ENCODE data around the gene PODXL. TPM values are rescaled to one million over a fixed set of nuclear protein-coding genes. Genes with fewer than 3 reads are reported as not detected.
A peak's percentile ranks its signal among the peaks of the same experiment; 100 is the strongest.

Gene PODXL
- total RNA-seq: 10 to 100 TPM; 13.2 to 40.2 (median 26.6) TPM

GRCh38 chr7:131556053-131556908, at the start of gene PODXL:
Gene PODXL (minus strand): TSS chr7:131556628. CDS start chr7:131556359, 269 bp downstream.
- peak within 1 kb of the TSS; percentile 66 to 81 for H3K4me3 ChIP-seq
- no CpG with 5 or more reads among the region's 112 CpGs for WGBS, 2 donors (ENCODE audit: low coverage in 1 of 2)
- peaks cover 0 to 34% (median 13%) of the 10 kb centered on the region in 3 donors for H3K4me1 ChIP-seq
- peak; percentile 93 for ATAC-seq
- no peaks in the 10 kb centered on the region for H3K9me3 ChIP-seq
- no peaks in the 10 kb centered on the region for H3K36me3 ChIP-seq
- no peak for TF ChIP-seq POLR2AphosphoS5 (IDR thresholded peaks at IDR 0.05)
- TF ChIP-seq EP300 (IDR thresholded peaks at IDR 0.05): no peak
- TF ChIP-seq CTCF (IDR thresholded peaks at IDR 0.05): peak in 2 of 4 experiments; percentile 12 to 24
- peak in 1 of 2 donors; percentile 15 for TF ChIP-seq POLR2A (IDR thresholded peaks at IDR 0.05)
- no peaks in the 10 kb centered on the region for H3K27me3 ChIP-seq
- H3K27ac ChIP-seq: peak within 1 kb of the TSS in 3 of 4 donors; percentile 65 to 83 (median 69)

GRCh38 chr7:131605280-131605878, 49.0 kb upstream of the PODXL start:
- H3K4me1 ChIP-seq: no peaks in the 10 kb centered on the region
- 26 to 49% methylated on average over 5 of the region's 9 CpGs for WGBS, 2 donors (ENCODE audit: low coverage in 1 of 2)
- no peak overlapping the region for H3K4me3 ChIP-seq
- H3K27ac ChIP-seq: no peak overlapping the region
- peaks cover 18% of the 10 kb centered on the region for H3K27me3 ChIP-seq
- no peak for ATAC-seq
- no peaks in the 10 kb centered on the region for H3K36me3 ChIP-seq
- no peaks in the 10 kb centered on the region for H3K9me3 ChIP-seq
- TF ChIP-seq CTCF (IDR thresholded peaks at IDR 0.05) (no peak), POLR2AphosphoS5 (IDR thresholded peaks at IDR 0.05) (no peak), POLR2A (IDR thresholded peaks at IDR 0.05) (no peak), EP300 (IDR thresholded peaks at IDR 0.05) (no peak)

- no peaks in the 10 kb centered on the region for H3K4me1 ChIP-seq
- ATAC-seq: no peak
- H3K36me3 ChIP-seq: no peaks in the 10 kb centered on the region
- H3K4me3 ChIP-seq: no peak overlapping the region
- H3K9me3 ChIP-seq: no peaks in the 10 kb centered on the region
- peaks cover 18% of the 10 kb centered on the region for H3K27me3 ChIP-seq
- no peak overlapping the region for H3K27ac ChIP-seq
- 57% methylated on average over 1 to 6 of the region's 7 CpGs for WGBS, 2 donors (ENCODE audit: low coverage in 1 of 2)
- no peak for TF ChIP-seq CTCF (IDR thresholded peaks at IDR 0.05)
- no peak for TF ChIP-seq POLR2A (IDR thresholded peaks at IDR 0.05)
- TF ChIP-seq POLR2AphosphoS5 (IDR thresholded peaks at IDR 0.05): no peak
- TF ChIP-seq EP300 (IDR thresholded peaks at IDR 0.05): no peak
These were observed 48.4 kb upstream of the PODXL start for GRCh38 chr7:131604841-131605279.

- Histone ChIP-seq H3K27me3 (peaks cover 18% of the 10 kb centered on the region), H3K4me3 (no peak overlapping the region), H3K4me1 (no peaks in the 10 kb centered on the region), H3K27ac (no peak overlapping the region), H3K36me3 (no peaks in the 10 kb centered on the region), H3K9me3 (no peaks in the 10 kb centered on the region)
- TF ChIP-seq POLR2A (IDR thresholded peaks at IDR 0.05) (no peak), CTCF (IDR thresholded peaks at IDR 0.05) (no peak), EP300 (IDR thresholded peaks at IDR 0.05) (no peak), POLR2AphosphoS5 (IDR thresholded peaks at IDR 0.05) (no peak)
- 94 to 100% methylated on average over 2 of the region's 2 CpGs for WGBS, 2 donors (ENCODE audit: low coverage in 1 of 2)
- ATAC-seq: no peak
These were observed 47.5 kb upstream of the PODXL start for GRCh38 chr7:131603932-131604331.

All from gastroesophageal sphincter (tissue), 4 donors.